A549 (cell line): ENCODE data around the gene SNTG2.

Experiments
- BHLHE40 ChIP-seq: IDR thresholded peaks from 2 replicates; pipeline ENCODE4 v1.6.1; 2012; ENCODE audit warnings: low read depth, low read length, inconsistent platforms
- CEBPB ChIP-seq, 2 experiments: fragments of >200 bp in 1 of 2; sonication (Bioruptor Twin) in 1 of 2; formaldehyde crosslinking in 1 of 2; IDR thresholded peaks; 2 replicates each; pipeline ENCODE4 v1.6.1; 2012 to 2016
- CHD2 ChIP-seq: fragments of 150-350 bp; IDR thresholded peaks from 2 replicates; pipeline ENCODE4 v1.6.1; 2014; ENCODE audit warnings: low read length; ENCODE audit not compliant: partially characterized antibody
- ESRRA ChIP-seq: fragments of 150-350 bp; IDR thresholded peaks from 2 replicates; pipeline ENCODE4 v1.6.1; 2014; ENCODE audit warnings: mild to moderate bottlenecking, low read length, borderline replicate concordance
- GATA3 ChIP-seq: IDR thresholded peaks from 2 replicates; pipeline ENCODE4 v1.6.1; 2012; ENCODE audit warnings: borderline replicate concordance
- MAZ ChIP-seq: fragments of 150-350 bp; IDR thresholded peaks from 2 replicates; pipeline ENCODE4 v1.6.1; 2014; ENCODE audit warnings: antibody characterized with exemption, low read depth, low read length, borderline replicate concordance
- POLR2A ChIP-seq: IDR thresholded peaks from 2 replicates; pipeline ENCODE4 v1.6.1; 2012; ENCODE audit warnings: mild to moderate bottlenecking, low read length
- RFX5 ChIP-seq: fragments of 450-650 bp; IDR thresholded peaks from 2 replicates; pipeline ENCODE4 v1.7.1; 2014; ENCODE audit warnings: antibody characterized with exemption, mild to moderate bottlenecking, moderate library complexity
- TF ChIP-seq, protein P1 (sequence below): fragments of >200 bp; sonication (Bioruptor Twin); formaldehyde crosslinking; IDR thresholded peaks from 3 replicates; pipeline ENCODE4 v1.5.1; 2016
- TF ChIP-seq, protein P2 (sequence below): IDR thresholded peaks from 2 replicates; pipeline ENCODE4 v1.6.1; 2012; ENCODE audit warnings: low read depth, borderline replicate concordance
- TF ChIP-seq, protein P3 (sequence below): fragments of 450-650 bp; IDR thresholded peaks from 2 replicates; pipeline ENCODE4 v1.6.1; 2014; ENCODE audit warnings: antibody characterized with exemption

DNA sequence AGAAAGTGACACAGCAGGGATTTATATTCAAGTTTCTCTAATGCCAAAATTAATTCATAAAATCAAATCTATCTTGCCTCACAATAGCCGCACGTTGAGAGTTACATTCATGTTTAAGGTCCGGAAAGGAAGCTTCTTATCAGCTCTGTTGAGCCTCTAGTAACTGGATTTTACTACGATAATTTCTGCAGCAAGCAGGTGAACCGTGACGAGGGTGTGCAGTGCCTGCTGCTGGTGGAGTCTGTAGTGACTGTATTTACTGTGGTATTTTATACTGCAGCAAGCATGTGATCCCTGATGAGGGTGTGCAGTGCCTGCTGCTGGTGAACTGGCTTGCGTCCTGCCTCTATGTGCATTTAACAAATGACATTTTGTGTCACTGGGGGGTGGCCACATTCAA, 120.0 kb downstream of the SNTG2 start:
- TF ChIP-seq, protein P1, sequence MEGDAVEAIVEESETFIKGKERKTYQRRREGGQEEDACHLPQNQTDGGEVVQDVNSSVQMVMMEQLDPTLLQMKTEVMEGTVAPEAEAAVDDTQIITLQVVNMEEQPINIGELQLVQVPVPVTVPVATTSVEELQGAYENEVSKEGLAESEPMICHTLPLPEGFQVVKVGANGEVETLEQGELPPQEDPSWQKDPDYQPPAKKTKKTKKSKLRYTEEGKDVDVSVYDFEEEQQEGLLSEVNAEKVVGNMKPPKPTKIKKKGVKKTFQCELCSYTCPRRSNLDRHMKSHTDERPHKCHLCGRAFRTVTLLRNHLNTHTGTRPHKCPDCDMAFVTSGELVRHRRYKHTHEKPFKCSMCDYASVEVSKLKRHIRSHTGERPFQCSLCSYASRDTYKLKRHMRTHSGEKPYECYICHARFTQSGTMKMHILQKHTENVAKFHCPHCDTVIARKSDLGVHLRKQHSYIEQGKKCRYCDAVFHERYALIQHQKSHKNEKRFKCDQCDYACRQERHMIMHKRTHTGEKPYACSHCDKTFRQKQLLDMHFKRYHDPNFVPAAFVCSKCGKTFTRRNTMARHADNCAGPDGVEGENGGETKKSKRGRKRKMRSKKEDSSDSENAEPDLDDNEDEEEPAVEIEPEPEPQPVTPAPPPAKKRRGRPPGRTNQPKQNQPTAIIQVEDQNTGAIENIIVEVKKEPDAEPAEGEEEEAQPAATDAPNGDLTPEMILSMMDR = no peak
- no peak for TF ChIP-seq POLR2A
- TF ChIP-seq CEBPB (IDR thresholded peaks at IDR 0.05) = no peak
- TF ChIP-seq GATA3 = no peak
- TF ChIP-seq RFX5 = no peak
- TF ChIP-seq, protein P2, sequence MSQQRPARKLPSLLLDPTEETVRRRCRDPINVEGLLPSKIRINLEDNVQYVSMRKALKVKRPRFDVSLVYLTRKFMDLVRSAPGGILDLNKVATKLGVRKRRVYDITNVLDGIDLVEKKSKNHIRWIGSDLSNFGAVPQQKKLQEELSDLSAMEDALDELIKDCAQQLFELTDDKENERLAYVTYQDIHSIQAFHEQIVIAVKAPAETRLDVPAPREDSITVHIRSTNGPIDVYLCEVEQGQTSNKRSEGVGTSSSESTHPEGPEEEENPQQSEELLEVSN = no peak
- no peak for TF ChIP-seq MAZ
- TF ChIP-seq BHLHE40 = no peak
- no peak for TF ChIP-seq CHD2
- TF ChIP-seq, protein P3, sequence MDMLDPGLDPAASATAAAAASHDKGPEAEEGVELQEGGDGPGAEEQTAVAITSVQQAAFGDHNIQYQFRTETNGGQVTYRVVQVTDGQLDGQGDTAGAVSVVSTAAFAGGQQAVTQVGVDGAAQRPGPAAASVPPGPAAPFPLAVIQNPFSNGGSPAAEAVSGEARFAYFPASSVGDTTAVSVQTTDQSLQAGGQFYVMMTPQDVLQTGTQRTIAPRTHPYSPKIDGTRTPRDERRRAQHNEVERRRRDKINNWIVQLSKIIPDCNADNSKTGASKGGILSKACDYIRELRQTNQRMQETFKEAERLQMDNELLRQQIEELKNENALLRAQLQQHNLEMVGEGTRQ = no peak
- no peak for TF ChIP-seq ESRRA
